Fibroblast of lung (primary cell): ENCODE measurements around the gene KIRREL3. TPM values are rescaled to one million over a fixed set of nuclear protein-coding genes. Genes with fewer than 3 reads are reported as not detected.

ENCODE experiments used
- DNase-seq, 2 donors: peaks; one replicate each; pipeline versions ENCODE4 v3.0.0 to v3.0.0-alpha.2; 2010; ENCODE audit warnings: low read depth in 2 of 2
- H2AFZ ChIP-seq: 2 replicates; pipeline ENCODE4 v1.5.1; 2012; ENCODE audit warnings: low read length, control low read depth, inconsistent platforms
- H3K27ac ChIP-seq: 2 replicates; pipeline ENCODE4 v1.5.1; 2011; ENCODE audit warnings: low read length, control low read depth; ENCODE audit not compliant: insufficient read depth
- H3K27me3 ChIP-seq: 2 replicates; pipeline ENCODE4 v1.5.1; 2011; ENCODE audit warnings: mild to moderate bottlenecking, low read length; ENCODE audit not compliant: control insufficient read depth, insufficient read depth
- H3K36me3 ChIP-seq: 2 replicates; pipeline ENCODE4 v1.5.1; 2011; ENCODE audit warnings: low read length; ENCODE audit not compliant: control insufficient read depth, insufficient read depth
- H3K4me1 ChIP-seq: 2 replicates; pipeline ENCODE4 v1.5.1; 2011; ENCODE audit warnings: low read length; ENCODE audit not compliant: control insufficient read depth, insufficient read depth; ENCODE audit errors: extremely low read depth
- H3K4me2 ChIP-seq: 2 replicates; pipeline ENCODE4 v1.5.1; 2011; ENCODE audit warnings: low read length, control low read depth; ENCODE audit not compliant: insufficient read depth; ENCODE audit errors: extremely low read depth
- H3K4me3 ChIP-seq, 4 experiments: fragments of 200-600 bp in 1 of 4; sonication (generic) in 1 of 4; replicated peaks in 1 of 4; 2 replicates each; pipeline ENCODE4 v1.5.1; 2011 to 2016; ENCODE audit warnings: low read length in 4 of 4, low read depth in 3 of 4, mild to moderate bottlenecking in 3 of 4, control low read depth in 2 of 4, inconsistent platforms in 1 of 4, mixed read lengths in 1 of 4; ENCODE audit not compliant: insufficient read depth in 1 of 4; ENCODE audit errors: control extremely low read depth in 1 of 4
- H3K79me2 ChIP-seq: 2 replicates; pipeline ENCODE4 v1.5.1; 2012; ENCODE audit warnings: mild to moderate bottlenecking, low read length, inconsistent platforms; ENCODE audit not compliant: control insufficient read depth, insufficient read depth
- H3K9ac ChIP-seq: 2 replicates; pipeline ENCODE4 v1.5.1; 2011; ENCODE audit warnings: mild to moderate bottlenecking, low read length, control low read depth; ENCODE audit not compliant: insufficient read depth
- H3K9me3 ChIP-seq: 2 replicates; pipeline ENCODE4 v1.5.1; 2012; ENCODE audit warnings: low read depth, low read length; ENCODE audit not compliant: control insufficient read depth, insufficient read depth
- H4K20me1 ChIP-seq: 2 replicates; pipeline ENCODE4 v1.5.1; 2011; ENCODE audit warnings: low read length; ENCODE audit not compliant: control insufficient read depth, insufficient read depth; ENCODE audit errors: extremely low read depth
- CTCF ChIP-seq, 2 donors: IDR thresholded peaks in 1 of 2; conservative IDR thresholded peaks in 1 of 2; 1 replicate in 1 of 2; 2 replicates in 1 of 2; pipeline ENCODE4 v1.5.1; 2011 to 2012; ENCODE audit warnings: low read length in 2 of 2, control low read depth in 1 of 2, inconsistent platforms in 1 of 2, low read depth in 1 of 2, mild to moderate bottlenecking in 1 of 2
- EZH2 ChIP-seq: IDR thresholded peaks from 2 replicates; pipeline ENCODE4 v1.5.1; 2012; ENCODE audit warnings: low read length, control low read depth, mild to moderate bottlenecking; ENCODE audit errors: missing control alignments
- polyA plus RNA-seq, 2 donors: library from polyadenylated mRNA; depleted of rRNA in 1 of 2; stranded (reverse) in 1 of 2; unstranded in 1 of 2; fragments of >200 nt; gene quantifications; 2 replicates each; pipeline ENCODE4 v1.2.1, GENCODE V29; 2011 to 2012; ENCODE audit warnings: missing spikeins in 1 of 2
- total RNA-seq: library from RNA; depleted of rRNA; stranded (reverse); fragments of >200 nt; gene quantifications from 2 replicates; pipeline ENCODE4 v1.2.1, GENCODE V29; 2014

KIRREL3 gene
- total and polyA plus RNA-seq, 2 donors (not counting 1 experiment from before 2014, with no cell fraction given) = 2.8 to 6.1 TPM

- no peak for TF ChIP-seq EZH2
- TF ChIP-seq CTCF (conservative IDR thresholded peaks at IDR 0.05 in 1 of 2, IDR thresholded peaks at IDR 0.05 in 1 of 2; ENCODE audit: low read depth in 1 of 2, low read length in 2 of 2) = no peak
- Histone ChIP-seq H2AFZ (no peak overlapping the region), H3K36me3 (no peaks in the 10 kb centered on the region), H3K27ac (no peak overlapping the region), H3K9me3 (no peaks in the 10 kb centered on the region), H3K79me2 (no peaks in the 10 kb centered on the region), H3K27me3 (no peaks in the 10 kb centered on the region), H4K20me1 (no peaks in the 10 kb centered on the region), H3K4me2 (no peak overlapping the region), H3K9ac (no peak overlapping the region), H3K4me1 (peaks cover 14% of the 10 kb centered on the region), H3K4me3 (no peak overlapping the region)
- DNase-seq = no peak
These were observed 167.5 kb downstream of the KIRREL3 start for GRCh38 chr11:126833065-126833464.

GRCh38 chr11:126832387-126832786 lies 168.2 kb downstream of the KIRREL3 start:
- Histone ChIP-seq H3K4me1 (peaks cover 14% of the 10 kb centered on the region), H3K9me3 (no peaks in the 10 kb centered on the region), H3K36me3 (no peaks in the 10 kb centered on the region), H3K9ac (no peak overlapping the region), H2AFZ (no peak overlapping the region), H3K27me3 (no peaks in the 10 kb centered on the region), H3K27ac (no peak overlapping the region), H3K4me3 (no peak overlapping the region), H3K4me2 (no peak overlapping the region), H4K20me1 (no peaks in the 10 kb centered on the region), H3K79me2 (no peaks in the 10 kb centered on the region)
- DNase-seq = no peak
- TF ChIP-seq EZH2 (no peak), CTCF (conservative IDR thresholded peaks at IDR 0.05 in 1 of 2, IDR thresholded peaks at IDR 0.05 in 1 of 2; ENCODE audit: low read depth in 1 of 2, low read length in 2 of 2) (no peak)

- H3K9me3 ChIP-seq = no peaks in the 10 kb centered on the region
- no peak for DNase-seq
- TF ChIP-seq CTCF (conservative IDR thresholded peaks at IDR 0.05 in 1 of 2, IDR thresholded peaks at IDR 0.05 in 1 of 2; ENCODE audit: low read depth in 1 of 2, low read length in 2 of 2) (no peak), EZH2 (no peak)
- no peaks in the 10 kb centered on the region for H3K36me3 ChIP-seq
- no peaks in the 10 kb centered on the region for H4K20me1 ChIP-seq
- H2AFZ ChIP-seq = no peak overlapping the region
- H3K79me2 ChIP-seq = no peaks in the 10 kb centered on the region
- H3K4me2 ChIP-seq = no peak overlapping the region
- no peaks in the 10 kb centered on the region for H3K27me3 ChIP-seq
- H3K27ac ChIP-seq = no peak overlapping the region
- H3K4me1 ChIP-seq = peaks cover 14% of the 10 kb centered on the region
- H3K9ac ChIP-seq = no peak overlapping the region
- no peak overlapping the region for H3K4me3 ChIP-seq
These were observed 170.3 kb downstream of the KIRREL3 start for GRCh38 chr11:126830216-126830806.
